Measurements from ENCODE around the gene NID2. TPM values are rescaled to one million over a fixed set of nuclear protein-coding genes. Genes with fewer than 3 reads are reported as not detected.

The NID2 gene
- polyA plus RNA-seq, 1 experiment = 413 TPM

DNA sequence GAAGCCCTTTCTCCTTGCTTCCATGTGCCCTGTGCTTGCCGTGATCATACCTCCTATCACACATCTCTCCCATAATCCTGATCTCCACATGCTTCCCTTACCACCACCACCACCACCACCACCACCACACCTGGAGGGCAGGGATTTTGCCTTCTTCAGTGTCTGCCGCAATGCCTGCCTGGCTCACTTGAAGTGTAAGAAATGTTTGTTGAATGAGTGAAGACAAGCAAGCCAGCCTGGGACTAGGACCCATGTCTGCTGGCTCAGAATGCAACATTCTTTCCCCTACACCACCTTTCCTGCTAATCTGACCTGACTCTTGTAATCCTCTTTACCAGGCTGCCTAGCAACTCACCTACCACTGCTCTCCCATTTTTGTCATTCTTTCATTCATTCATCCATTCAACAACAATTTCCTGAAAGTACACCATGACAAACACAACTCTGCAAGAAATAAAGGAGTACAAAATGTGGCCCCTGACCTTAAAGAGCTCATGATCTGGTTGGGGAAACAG lies 3.5 kb upstream of the NID2 start:
- Histone ChIP-seq H3K27me3 (ENCODE audit: control insufficient read depth, insufficient read depth, low read length) (no peaks in the 10 kb centered on the region), H3K9me3 (ENCODE audit: control insufficient read depth, insufficient read depth, low read length) (no peaks in the 10 kb centered on the region; the same call in 1 of the 2 replicates), H3K27ac (ENCODE audit: low read depth, low read length) (peak overlapping the region; percentile 23), H3K4me3 (ENCODE audit: low read depth, low read length) (no peak overlapping the region)
- TF ChIP-seq, protein P1, sequence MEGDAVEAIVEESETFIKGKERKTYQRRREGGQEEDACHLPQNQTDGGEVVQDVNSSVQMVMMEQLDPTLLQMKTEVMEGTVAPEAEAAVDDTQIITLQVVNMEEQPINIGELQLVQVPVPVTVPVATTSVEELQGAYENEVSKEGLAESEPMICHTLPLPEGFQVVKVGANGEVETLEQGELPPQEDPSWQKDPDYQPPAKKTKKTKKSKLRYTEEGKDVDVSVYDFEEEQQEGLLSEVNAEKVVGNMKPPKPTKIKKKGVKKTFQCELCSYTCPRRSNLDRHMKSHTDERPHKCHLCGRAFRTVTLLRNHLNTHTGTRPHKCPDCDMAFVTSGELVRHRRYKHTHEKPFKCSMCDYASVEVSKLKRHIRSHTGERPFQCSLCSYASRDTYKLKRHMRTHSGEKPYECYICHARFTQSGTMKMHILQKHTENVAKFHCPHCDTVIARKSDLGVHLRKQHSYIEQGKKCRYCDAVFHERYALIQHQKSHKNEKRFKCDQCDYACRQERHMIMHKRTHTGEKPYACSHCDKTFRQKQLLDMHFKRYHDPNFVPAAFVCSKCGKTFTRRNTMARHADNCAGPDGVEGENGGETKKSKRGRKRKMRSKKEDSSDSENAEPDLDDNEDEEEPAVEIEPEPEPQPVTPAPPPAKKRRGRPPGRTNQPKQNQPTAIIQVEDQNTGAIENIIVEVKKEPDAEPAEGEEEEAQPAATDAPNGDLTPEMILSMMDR (IDR thresholded peaks at IDR 0.05; ENCODE audit: low read depth, low read length) = no peak
- no peak for DNase-seq (ENCODE audit: low read depth, low spot score)
- POLR2A ChIA-PET = interaction anchor here (0.8 to 4.8 kb wide), 3 partner anchors 8 to 39 kb away, joined by 3 to 61 read pairs (median 9); no protein-coding TSS in a partner anchor
- CTCF ChIA-PET = interaction anchor here (0.9 to 5.3 kb wide), 4 partner anchors 8 to 226 kb away, joined by 3 to 23 read pairs (median 6); no protein-coding TSS in a partner anchor

DNA sequence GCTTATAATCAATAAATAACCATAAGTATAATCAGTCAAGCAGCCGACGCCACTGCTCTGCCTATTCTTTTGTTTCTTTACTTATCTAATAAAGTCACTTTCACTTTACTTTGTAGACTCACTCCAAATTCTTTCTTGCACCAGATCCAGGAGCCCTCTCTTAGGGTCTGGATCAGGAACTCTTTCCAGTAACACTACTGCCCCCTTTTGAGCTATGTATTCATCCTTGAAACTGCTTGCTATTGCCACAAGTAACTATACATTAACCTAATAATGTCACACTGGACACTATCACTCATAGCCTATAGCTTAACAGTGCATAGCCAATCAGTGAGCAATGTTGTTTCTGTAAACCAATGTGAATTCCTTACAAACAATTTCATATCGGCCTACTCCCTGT lies 2.8 kb upstream of the NID2 start:
- TF ChIP-seq, protein P1 (IDR thresholded peaks at IDR 0.05; ENCODE audit: low read depth, low read length) = no peak
- POLR2A ChIA-PET = interaction anchor here (1.2 to 4.8 kb wide), 3 partner anchors 9 to 57 kb away, joined by 3 to 61 read pairs (median 9); no protein-coding TSS in a partner anchor

DNA sequence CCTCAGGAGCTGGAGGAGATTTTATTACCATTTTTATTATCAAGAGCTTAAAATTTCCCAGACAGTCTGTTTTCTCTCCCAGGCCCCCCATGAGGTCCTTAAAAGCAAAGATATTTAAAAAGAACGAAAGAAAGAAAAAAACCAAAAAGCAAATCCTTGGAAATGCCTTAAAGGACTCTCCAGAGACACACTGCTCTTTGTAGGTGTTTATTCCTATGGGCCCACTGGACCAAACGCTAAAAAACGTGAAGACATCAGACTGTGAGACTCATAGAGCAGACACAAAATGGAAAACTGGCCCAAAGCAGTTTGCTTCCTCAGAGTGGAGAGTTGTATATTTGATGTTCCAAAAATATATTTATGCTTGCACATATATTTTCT lies 1.2 kb upstream of the NID2 start:
- TF ChIP-seq, protein P1 (IDR thresholded peaks at IDR 0.05; ENCODE audit: low read depth, low read length) = no peak
- H3K27ac ChIP-seq (ENCODE audit: low read depth, low read length) = peak overlapping the region; percentile 98
- POLR2A ChIA-PET = interaction anchor here (0.8 to 4.8 kb wide), 8 partner anchors 10 to 61 kb away, joined by 3 to 61 read pairs (median 6); no protein-coding TSS in a partner anchor
- DNase-seq (ENCODE audit: low read depth, low spot score) = no peak
- H3K27me3 ChIP-seq (ENCODE audit: control insufficient read depth, insufficient read depth, low read length) = no peaks in the 10 kb centered on the region
- H3K9me3 ChIP-seq (ENCODE audit: control insufficient read depth, insufficient read depth, low read length) = no peaks in the 10 kb centered on the region; the same call in 1 of the 2 replicates
- H3K4me3 ChIP-seq (ENCODE audit: low read depth, low read length) = peak overlapping the region; percentile 99
- CTCF ChIA-PET = interaction anchor here (1.0 to 5.3 kb wide), 3 partner anchors 13 to 62 kb away, joined by 3 to 23 read pairs (median 3); no protein-coding TSS in a partner anchor

More for the DNA sequence above, 2.8 kb upstream of the NID2 start:
- no peaks in the 10 kb centered on the region; the same call in 1 of the 2 replicates for H3K9me3 ChIP-seq (ENCODE audit: control insufficient read depth, insufficient read depth, low read length)
- H3K27ac ChIP-seq (ENCODE audit: low read depth, low read length) = no peak overlapping the region
- CTCF ChIA-PET = interaction anchor here (0.7 to 5.3 kb wide), 8 partner anchors 9 to 292 kb away, joined by 3 to 23 read pairs (median 3); no protein-coding TSS in a partner anchor
- H3K27me3 ChIP-seq (ENCODE audit: control insufficient read depth, insufficient read depth, low read length) = no peaks in the 10 kb centered on the region
- no peak for DNase-seq (ENCODE audit: low read depth, low spot score)
- no peak overlapping the region for H3K4me3 ChIP-seq (ENCODE audit: low read depth, low read length)

DNA sequence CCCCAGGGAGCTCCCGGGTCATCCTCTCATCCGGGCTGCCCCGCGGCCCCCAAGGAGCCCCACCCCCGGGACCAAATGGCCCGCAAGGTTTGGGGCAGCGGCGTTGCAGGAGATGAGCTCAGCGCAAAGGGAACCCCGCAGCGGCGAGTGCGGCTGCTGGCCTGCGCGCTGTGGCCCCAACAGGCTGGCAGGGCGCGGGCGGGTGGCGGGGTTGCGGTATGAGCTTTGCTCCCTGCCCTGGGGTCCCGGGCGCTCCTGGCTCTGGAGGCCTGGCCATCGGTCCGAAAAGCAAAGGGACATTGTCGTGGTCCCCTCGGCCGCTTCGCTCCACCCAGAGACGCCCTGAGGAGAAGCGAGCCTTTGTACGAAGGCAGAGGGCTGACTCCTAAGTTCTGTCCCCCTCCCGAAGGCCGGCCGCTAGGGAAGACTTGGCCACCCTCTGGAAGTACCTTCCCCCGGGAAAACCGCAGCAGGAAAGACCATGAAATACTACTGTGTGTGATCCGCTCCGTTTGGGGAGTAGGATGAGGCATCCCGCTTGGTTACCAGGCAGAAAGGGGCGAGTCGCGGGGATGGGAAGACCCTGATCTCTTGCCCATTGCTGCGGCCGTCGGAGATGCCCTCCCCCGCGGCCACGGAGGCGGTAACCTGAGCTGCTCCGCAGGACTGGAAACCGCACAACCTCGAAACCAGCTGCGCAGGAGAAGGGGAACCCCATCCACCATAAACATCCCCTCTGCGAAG lies 620 bp upstream of the NID2 start:
- no peak for DNase-seq (ENCODE audit: low read depth, low spot score)
- peak overlapping the region; percentile 98 for H3K27ac ChIP-seq (ENCODE audit: low read depth, low read length)
- ChIA-PET CTCF (interaction anchor here (0.9 to 5.3 kb wide), 5 partner anchors 13 to 73 kb away, joined by 3 to 23 read pairs (median 3); no protein-coding TSS in a partner anchor), POLR2A (interaction anchor here (0.7 to 4.8 kb wide), 27 partner anchors 8 to 1469 kb away, joined by 3 to 61 read pairs (median 4); partner anchors contain the start of gene PTGER2)
- peak overlapping the region; percentile 99 for H3K4me3 ChIP-seq (ENCODE audit: low read depth, low read length)
- TF ChIP-seq, protein P1 (IDR thresholded peaks at IDR 0.05; ENCODE audit: low read depth, low read length) = peak; percentile 22; the same call in 1 of the 2 replicates
- H3K27me3 ChIP-seq (ENCODE audit: control insufficient read depth, insufficient read depth, low read length) = no peaks in the 10 kb centered on the region
- H3K9me3 ChIP-seq (ENCODE audit: control insufficient read depth, insufficient read depth, low read length) = no peaks in the 10 kb centered on the region; the same call in 1 of the 2 replicates

All from AG04450 (cell line).